Neural cell (in vitro differentiated cells): ENCODE results near the gene PDK4. TPM values are rescaled to one million over a fixed set of nuclear protein-coding genes. Genes with fewer than 3 reads are reported as not detected.

Experiments used
- H2AFZ ChIP-seq: fragments of 200-600, 300-800 bp; sonication (generic), shearing (Covaris generic); 2 replicates; pipeline ENCODE4 v1.6.0; 2014; ENCODE audit warnings: low read depth, mild to moderate bottlenecking, antibody characterized with exemption, low read length, moderate library complexity
- H3F3A ChIP-seq: fragments of 200-600 bp; shearing (Covaris generic); 2 replicates; pipeline ENCODE4 v1.6.1; 2016; ENCODE audit warnings: mild to moderate bottlenecking, moderate library complexity, mixed read lengths, antibody characterized with exemption, low read length; ENCODE audit not compliant: insufficient read depth, poor library complexity, severe bottlenecking
- H3K27ac ChIP-seq: fragments of 200-600, 300-800 bp; sonication (generic), shearing (Covaris generic); 2 replicates; pipeline ENCODE4 v1.5.1; 2014; ENCODE audit warnings: mild to moderate bottlenecking, low read length, moderate library complexity
- H3K27me3 ChIP-seq: fragments of 300-800, 200-600 bp; sonication (generic), shearing (Covaris generic); 2 replicates; pipeline ENCODE4 v1.6.0; 2014; ENCODE audit warnings: mild to moderate bottlenecking, low read depth, low read length, moderate library complexity; ENCODE audit not compliant: insufficient read depth
- H3K36me3 ChIP-seq: fragments of 300-800, 200-600 bp; sonication (generic), shearing (Covaris generic); 2 replicates; pipeline ENCODE4 v1.5.1; 2014; ENCODE audit warnings: mild to moderate bottlenecking, antibody characterized with exemption, low read length, moderate library complexity; ENCODE audit not compliant: insufficient read depth
- H3K4me2 ChIP-seq: fragments of 300-800, 200-600 bp; sonication (generic), shearing (Covaris generic); 2 replicates; pipeline ENCODE4 v1.6.0; 2014; ENCODE audit warnings: mild to moderate bottlenecking, low read length
- H3K4me3 ChIP-seq: fragments of 300-800, 200-600 bp; sonication (generic), shearing (Covaris generic); 2 replicates; pipeline ENCODE4 v1.5.1; 2014; ENCODE audit warnings: mild to moderate bottlenecking, low read length, moderate library complexity
- H3K79me2 ChIP-seq: fragments of 200-600 bp; shearing (Covaris generic); replicated peaks from 2 replicates; pipeline ENCODE4 v1.6.0; 2014; ENCODE audit warnings: mild to moderate bottlenecking, low read length, moderate library complexity; ENCODE audit not compliant: insufficient read depth
- H3K9ac ChIP-seq: fragments of 300-800, 200-600 bp; sonication (generic), shearing (Covaris generic); 2 replicates; pipeline ENCODE4 v1.6.1; 2016; ENCODE audit warnings: mild to moderate bottlenecking, low read length, mixed read lengths
- H3K9me2 ChIP-seq: fragments of 200-600 bp; shearing (Covaris generic); 2 replicates; pipeline ENCODE4 v1.6.1; 2016; ENCODE audit warnings: mild to moderate bottlenecking, low read length, mixed read lengths; ENCODE audit not compliant: insufficient read depth
- H3K9me3 ChIP-seq: fragments of 200-600, 300-800 bp; sonication (generic), shearing (Covaris generic); 2 replicates; pipeline ENCODE4 v1.6.1; 2016; ENCODE audit warnings: mild to moderate bottlenecking, mixed run types, low read length, moderate library complexity, mixed read lengths
- H4K20me1 ChIP-seq: fragments of 200-600 bp; shearing (Covaris generic); 2 replicates; pipeline ENCODE4 v1.6.1; 2016; ENCODE audit warnings: mild to moderate bottlenecking, mixed run types; ENCODE audit not compliant: insufficient read depth
- CTCF ChIP-seq: fragments of 450-650 bp; IDR thresholded peaks from 2 replicates; pipeline ENCODE4 v1.5.1; 2014; ENCODE audit warnings: antibody characterized with exemption, mild to moderate bottlenecking, moderate library complexity; ENCODE audit not compliant: poor library complexity, severe bottlenecking
- EP300 ChIP-seq: fragments of 450-650 bp; conservative IDR thresholded peaks from 2 replicates; pipeline ENCODE4 v1.6.1; 2014; ENCODE audit warnings: antibody characterized with exemption, mild to moderate bottlenecking, moderate library complexity; ENCODE audit not compliant: poor library complexity, severe bottlenecking
- EZH2 ChIP-seq: fragments of 200-600, 300-800 bp; shearing (Covaris generic), sonication (generic); IDR thresholded peaks from 2 replicates; pipeline ENCODE4 v1.6.1; 2014; ENCODE audit warnings: antibody characterized with exemption, low read length, borderline replicate concordance, mild to moderate bottlenecking; ENCODE audit not compliant: insufficient read depth, poor library complexity, severe bottlenecking
- RAD21 ChIP-seq: fragments of 450-650 bp; conservative IDR thresholded peaks from 2 replicates; pipeline ENCODE4 v1.6.1; 2014; ENCODE audit warnings: antibody characterized with exemption, mild to moderate bottlenecking, moderate library complexity
- REST ChIP-seq: IDR thresholded peaks from 2 replicates; pipeline ENCODE4 v1.6.1; 2012; ENCODE audit warnings: borderline replicate concordance
- SMC3 ChIP-seq: fragments of 450-650 bp; conservative IDR thresholded peaks from 2 replicates; pipeline ENCODE4 v1.6.1; 2014; ENCODE audit warnings: antibody characterized with exemption, mild to moderate bottlenecking, moderate library complexity; ENCODE audit not compliant: poor library complexity
- TAF1 ChIP-seq: IDR thresholded peaks from 2 replicates; pipeline ENCODE4 v1.6.1; 2012; ENCODE audit warnings: low read depth
- polyA plus RNA-seq: library from polyadenylated mRNA; depleted of rRNA; stranded (reverse); fragments of >200 nt; gene quantifications from 2 replicates; pipeline ENCODE4 v1.2.3, GENCODE V29; 2014

PDK4 gene
- polyA plus RNA-seq, 1 donor from 2014 or later = not detected

GRCh38 chr7:95590387-95591248, 5.7 kb downstream of the PDK4 start:
- no peaks in the 10 kb centered on the region for H3K9me3 ChIP-seq
- no peaks in the 10 kb centered on the region for H3K79me2 ChIP-seq
- no peak overlapping the region for H3K9ac ChIP-seq
- H3K27me3 ChIP-seq = peaks cover 13% of the 10 kb centered on the region
- no peak overlapping the region for H3K4me2 ChIP-seq
- H3K27ac ChIP-seq = no peak overlapping the region
- H3K4me3 ChIP-seq = no peak overlapping the region
- no peaks in the 10 kb centered on the region for H3K9me2 ChIP-seq
- no peak overlapping the region for H2AFZ ChIP-seq
- TF ChIP-seq REST (no peak), CTCF (no peak)
- no peaks in the 10 kb centered on the region for H3F3A ChIP-seq
- no peaks in the 10 kb centered on the region for H4K20me1 ChIP-seq
- H3K36me3 ChIP-seq = no peaks in the 10 kb centered on the region

- H3K79me2 ChIP-seq = no peaks in the 10 kb centered on the region
- H3K9me2 ChIP-seq = no peaks in the 10 kb centered on the region
- no peaks in the 10 kb centered on the region for H3F3A ChIP-seq
- no peak overlapping the region for H3K4me2 ChIP-seq
- peaks cover 5% of the 10 kb centered on the region for H3K27me3 ChIP-seq
- TF ChIP-seq SMC3 (no peak), EP300 (no peak), CTCF (no peak), TAF1 (no peak), RAD21 (no peak), EZH2 (no peak), REST (no peak)
- no peak overlapping the region for H3K27ac ChIP-seq
- no peak overlapping the region for H2AFZ ChIP-seq
- H3K4me3 ChIP-seq = no peak overlapping the region
- no peaks in the 10 kb centered on the region for H3K9me3 ChIP-seq
- H3K36me3 ChIP-seq = no peaks in the 10 kb centered on the region
- H4K20me1 ChIP-seq = no peaks in the 10 kb centered on the region
- H3K9ac ChIP-seq = no peak overlapping the region
These were observed 6.5 kb downstream of the PDK4 start for GRCh38 chr7:95589766-95590165.
